Colonic mucosa (tissue), 4 donors: Measurements from ENCODE around the gene MC1R. TPM values are rescaled to one million over a fixed set of nuclear protein-coding genes. Genes with fewer than 3 reads are reported as not detected.
A peak's percentile ranks its signal among the peaks of the same experiment; 100 is the strongest.

Source experiments
- DNase-seq: peaks from one replicate; pipeline ENCODE4 v3.0.0-alpha.2; 2020
- H3K27ac ChIP-seq: fragments of 200-600 bp; one replicate; pipeline ENCODE4 v1.8.0; 2021
- H3K27me3 ChIP-seq: fragments of 200-600 bp; one replicate; pipeline ENCODE4 v1.8.0; 2021
- H3K36me3 ChIP-seq: fragments of 200-600 bp; one replicate; pipeline ENCODE4 v1.8.0; 2021
- H3K4me1 ChIP-seq: fragments of 200-600 bp; one replicate; pipeline ENCODE4 v1.8.0; 2021; ENCODE audit warnings: mild to moderate bottlenecking
- H3K4me3 ChIP-seq: fragments of 200-600 bp; one replicate; pipeline ENCODE4 v1.8.0; 2021
- H3K9ac ChIP-seq, 2 donors: one replicate each; pipeline ENCODE4 v1.7.0; 2013; ENCODE audit warnings: control low read depth in 2 of 2, low read depth in 2 of 2, low read length in 2 of 2
- H3K9me3 ChIP-seq: fragments of 200-600 bp; one replicate; pipeline ENCODE4 v1.8.0; 2021
- CTCF ChIP-seq: fragments of 200-600 bp; IDR thresholded peaks from one replicate; pipeline ENCODE4 v1.8.0; 2022; ENCODE audit warnings: antibody characterized with exemption, mild to moderate bottlenecking
- intact Hi-C: fragments of 100-400 bp; cut with DNase I; formaldehyde crosslinking; loops from one replicate; pipeline ENCODE4 v1.14.1; 2022
- total RNA-seq, 2 donors: library from RNA; stranded (reverse); fragmentation: NEBNext Ultra II Directional in 1 of 2; extraction: Animal tissue kit (Norgen Biotek cat#: 25700) in 1 of 2; gene quantifications; one replicate each; pipeline ENCODE4 v1.2.1, GENCODE V29; 2021
- donor health status: healthy.
- donor health status: DM: no; HTN: no; CAD: no.
- donor health status: DM: no; HTN: no; CAD: no.

The MC1R gene
- total RNA-seq, 2 donors from 2014 or later, result 1.6 to 3.4 TPM

- DNase-seq, result peak; percentile 79
- no peak overlapping the region for H3K27ac ChIP-seq
- intact Hi-C loops, result no loop called here
- TF ChIP-seq CTCF, result peak; percentile 87
- H3K36me3 ChIP-seq, result peaks cover 8% of the 10 kb centered on the region
- no peaks in the 10 kb centered on the region for H3K27me3 ChIP-seq
- no peaks in the 10 kb centered on the region for H3K9me3 ChIP-seq
- H3K4me1 ChIP-seq, result no peaks in the 10 kb centered on the region
- H3K4me3 ChIP-seq, result no peak overlapping the region
- H3K9ac ChIP-seq, result no peak overlapping the region
Measured at GRCh38 chr16:89909777-89910716, 8.6 kb upstream of the MC1R start.

- H3K36me3 ChIP-seq, result peaks cover 8% of the 10 kb centered on the region
- H3K9ac ChIP-seq, result no peak overlapping the region
- no peaks in the 10 kb centered on the region for H3K27me3 ChIP-seq
- no peaks in the 10 kb centered on the region for H3K9me3 ChIP-seq
- no peak for TF ChIP-seq CTCF
- no peak overlapping the region for H3K27ac ChIP-seq
- intact Hi-C loops, result no loop called here
- no peak for DNase-seq
- H3K4me3 ChIP-seq, result no peak overlapping the region
- no peaks in the 10 kb centered on the region for H3K4me1 ChIP-seq
Measured at GRCh38 chr16:89910717-89911354, 7.8 kb upstream of the MC1R start.

GRCh38 chr16:89911375-89911774, 7.3 kb upstream of the MC1R start:
- Histone ChIP-seq H3K27me3 (no peaks in the 10 kb centered on the region), H3K27ac (no peak overlapping the region), H3K9ac (no peak overlapping the region), H3K4me1 (no peaks in the 10 kb centered on the region), H3K9me3 (no peaks in the 10 kb centered on the region), H3K4me3 (no peak overlapping the region), H3K36me3 (peaks cover 4% of the 10 kb centered on the region)
- intact Hi-C loops, result no loop called here
- no peak for DNase-seq
- TF ChIP-seq CTCF, result no peak

GRCh38 chr16:89912143-89912542, 6.5 kb upstream of the MC1R start:
- peaks cover 1% of the 10 kb centered on the region for H3K4me1 ChIP-seq
- intact Hi-C loops, result no loop called here
- no peak overlapping the region for H3K27ac ChIP-seq
- no peak for TF ChIP-seq CTCF
- H3K9ac ChIP-seq, result no peak overlapping the region
- no peaks in the 10 kb centered on the region for H3K9me3 ChIP-seq
- H3K36me3 ChIP-seq, result no peaks in the 10 kb centered on the region
- H3K4me3 ChIP-seq, result no peak overlapping the region
- DNase-seq, result no peak
- H3K27me3 ChIP-seq, result no peaks in the 10 kb centered on the region

DNA sequence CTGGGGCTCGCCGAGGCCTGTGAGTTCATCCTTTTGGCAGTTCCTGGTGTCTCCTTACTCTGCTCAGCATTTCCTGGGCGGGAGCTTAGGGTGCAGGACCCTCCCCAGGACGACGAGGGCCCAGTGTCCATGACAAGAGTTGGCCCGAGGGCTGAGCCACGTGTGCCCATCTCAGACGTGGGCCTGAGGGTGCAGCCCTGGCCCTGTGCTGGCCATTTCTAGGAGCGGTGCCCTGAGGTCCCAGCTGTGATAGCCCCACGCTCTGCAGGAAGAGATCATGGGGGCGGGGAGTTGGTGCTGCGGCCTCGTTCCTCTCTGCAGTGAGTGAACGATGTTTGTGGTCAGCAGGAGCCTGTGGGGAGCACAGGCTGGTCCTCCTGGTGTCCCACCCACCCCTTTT, 6.0 kb upstream of the MC1R start:
- no peak for DNase-seq
- Histone ChIP-seq H3K4me3 (no peak overlapping the region), H3K9ac (no peak overlapping the region), H3K4me1 (peaks cover 5% of the 10 kb centered on the region), H3K9me3 (no peaks in the 10 kb centered on the region), H3K27ac (no peak overlapping the region), H3K27me3 (no peaks in the 10 kb centered on the region), H3K36me3 (no peaks in the 10 kb centered on the region)
- TF ChIP-seq CTCF, result no peak
- intact Hi-C loops, result no loop called here
